PC-3 (cell line): Measurements from ENCODE around the gene ZNF76.

Experiments used
- EZH2phosphoT487 ChIP-seq: fragments of 300-600 bp; sonication (generic); IDR thresholded peaks from 2 replicates; pipeline ENCODE4 v1.6.1; 2018; ENCODE audit warnings: mild to moderate bottlenecking, antibody characterized with exemption, low read length, borderline replicate concordance
- TF ChIP-seq, protein P1 (sequence below): fragments of 300-600 bp; sonication (generic); conservative IDR thresholded peaks from 2 replicates; pipeline ENCODE4 v1.5.1; 2017; ENCODE audit warnings: antibody characterized with exemption, low read depth, mild to moderate bottlenecking, low read length

DNA sequence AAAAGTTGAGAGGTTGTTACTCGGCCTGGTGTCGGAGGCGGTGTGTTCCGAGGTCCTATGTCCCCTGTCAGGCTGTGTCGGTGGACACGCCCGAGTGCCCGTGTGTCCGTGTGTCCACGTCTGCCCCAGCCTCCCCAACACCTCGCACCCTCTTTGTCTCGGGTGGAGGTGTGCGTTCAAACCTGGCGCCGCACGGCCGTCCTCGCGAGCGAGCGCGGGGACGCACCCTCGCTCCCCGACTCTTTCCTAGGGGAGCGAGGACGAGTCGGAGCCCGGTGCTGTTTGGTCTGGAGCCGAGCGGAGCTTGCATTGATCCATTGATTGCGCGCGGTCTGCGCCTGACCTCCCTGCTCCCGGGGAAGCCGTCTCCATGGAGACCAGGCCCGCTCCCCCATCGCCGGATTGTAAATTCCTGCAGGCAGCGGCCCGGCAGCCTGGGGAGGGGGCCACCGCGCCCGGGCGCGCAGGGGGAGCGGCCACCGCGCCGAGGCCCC is 46.2 kb upstream of the ZNF76 start:
- TF ChIP-seq, protein P1, sequence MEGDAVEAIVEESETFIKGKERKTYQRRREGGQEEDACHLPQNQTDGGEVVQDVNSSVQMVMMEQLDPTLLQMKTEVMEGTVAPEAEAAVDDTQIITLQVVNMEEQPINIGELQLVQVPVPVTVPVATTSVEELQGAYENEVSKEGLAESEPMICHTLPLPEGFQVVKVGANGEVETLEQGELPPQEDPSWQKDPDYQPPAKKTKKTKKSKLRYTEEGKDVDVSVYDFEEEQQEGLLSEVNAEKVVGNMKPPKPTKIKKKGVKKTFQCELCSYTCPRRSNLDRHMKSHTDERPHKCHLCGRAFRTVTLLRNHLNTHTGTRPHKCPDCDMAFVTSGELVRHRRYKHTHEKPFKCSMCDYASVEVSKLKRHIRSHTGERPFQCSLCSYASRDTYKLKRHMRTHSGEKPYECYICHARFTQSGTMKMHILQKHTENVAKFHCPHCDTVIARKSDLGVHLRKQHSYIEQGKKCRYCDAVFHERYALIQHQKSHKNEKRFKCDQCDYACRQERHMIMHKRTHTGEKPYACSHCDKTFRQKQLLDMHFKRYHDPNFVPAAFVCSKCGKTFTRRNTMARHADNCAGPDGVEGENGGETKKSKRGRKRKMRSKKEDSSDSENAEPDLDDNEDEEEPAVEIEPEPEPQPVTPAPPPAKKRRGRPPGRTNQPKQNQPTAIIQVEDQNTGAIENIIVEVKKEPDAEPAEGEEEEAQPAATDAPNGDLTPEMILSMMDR: no peak
- no peak for TF ChIP-seq EZH2phosphoT487
